Lower leg skin (tissue), 4 donors: ENCODE measurements around the gene KDM5A. TPM values are rescaled to one million over a fixed set of nuclear protein-coding genes. Genes with fewer than 3 reads are reported as not detected.

Source experiments
- DNase-seq, 2 donors: peaks; one replicate each; pipeline ENCODE4 v3.0.0-alpha.2; 2019; ENCODE audit warnings: low spot score in 2 of 2
- H3K4me3 ChIP-seq: fragments of 200-600 bp; sonication (generic); 2 replicates; pipeline ENCODE4 v1.5.1; 2017; ENCODE audit warnings: mild to moderate bottlenecking, low read depth; ENCODE audit not compliant: poor library complexity, severe bottlenecking
- POLR2A ChIP-seq, 2 donors: fragments of 450-650 bp; IDR thresholded peaks; one replicate each; pipeline ENCODE4 v1.6.1; 2016 to 2017; ENCODE audit warnings: antibody characterized with exemption in 2 of 2, mild to moderate bottlenecking in 1 of 2, moderate library complexity in 1 of 2
- WGBS, 2 donors: methylation state at CpG; one replicate each; pipeline ENCODE4 v1.1.5; 2018; 5-methylcytosine and 5-hydroxymethylcytosine counted together
- intact Hi-C: fragments of 100-400 bp; cut with DNase I; formaldehyde crosslinking; loops from one replicate; pipeline ENCODE4 v1.15.0; 2023; ENCODE audit warnings: low total_unique reads
- total RNA-seq, 4 donors: library from RNA; depleted of rRNA; stranded (reverse); fragments of >200 nt; gene quantifications; one replicate each; pipeline ENCODE4 v1.1.0, GENCODE V29; 2016
- TF ChIP-seq, protein P1 (sequence below), 3 donors: fragments of 450-650 bp; IDR thresholded peaks; one replicate each; pipeline ENCODE4 v1.5.1; 2016; ENCODE audit warnings: antibody characterized with exemption in 3 of 3, mild to moderate bottlenecking in 3 of 3, moderate library complexity in 2 of 3

Gene KDM5A
- total RNA-seq, 4 donors from 2014 or later = 43.5 to 85.0 (median 67.0) TPM

DNA sequence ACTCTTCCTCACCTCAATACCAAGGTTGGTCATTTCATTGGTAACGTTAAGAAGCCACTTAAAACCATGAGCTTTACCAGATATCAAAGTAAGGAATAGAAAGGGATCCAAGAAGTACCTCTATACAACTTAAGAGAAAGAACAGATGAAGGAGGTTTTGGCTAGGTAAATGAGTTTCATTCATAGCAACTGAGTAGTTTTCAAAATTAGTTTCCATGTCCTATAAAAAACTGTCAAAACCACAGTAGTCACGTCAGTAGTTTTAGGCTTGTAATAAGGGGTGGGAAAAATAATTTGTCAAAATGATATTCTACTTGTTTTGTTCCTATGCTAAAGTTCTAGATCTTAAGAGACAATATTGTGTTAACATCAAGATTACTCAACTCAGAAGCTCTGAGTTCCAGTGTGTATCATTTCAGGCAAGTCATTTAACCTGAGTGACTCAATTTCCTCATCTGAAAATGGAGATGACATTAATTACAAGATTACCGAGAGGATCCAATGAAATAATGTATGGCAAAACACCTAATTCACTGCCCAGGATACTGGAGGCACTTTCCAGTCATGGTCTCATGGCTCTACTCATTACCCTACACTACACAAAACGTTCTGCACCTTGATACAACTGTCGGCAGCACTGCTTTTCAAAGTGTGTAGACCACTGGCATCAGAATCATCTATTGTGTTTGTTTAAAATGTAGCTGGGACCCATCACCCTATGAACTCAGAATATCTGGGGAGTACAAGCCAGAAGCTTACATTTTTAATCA, 102.4 kb downstream of the KDM5A start:
- intact Hi-C loops = no loop called here
- TF ChIP-seq POLR2A (IDR thresholded peaks at IDR 0.05) = no peak
- H3K4me3 ChIP-seq = no peak overlapping the region
- no peak for DNase-seq
- 91 to 93% methylated on average over 5 of the region's 5 CpGs for WGBS, 2 donors

GRCh38 chr12:278046-278445, 111.1 kb downstream of the KDM5A start:
- 94 to 97% methylated on average over 5 of the region's 5 CpGs for WGBS, 2 donors
- TF ChIP-seq POLR2A (IDR thresholded peaks at IDR 0.05) = no peak
- TF ChIP-seq, protein P1, sequence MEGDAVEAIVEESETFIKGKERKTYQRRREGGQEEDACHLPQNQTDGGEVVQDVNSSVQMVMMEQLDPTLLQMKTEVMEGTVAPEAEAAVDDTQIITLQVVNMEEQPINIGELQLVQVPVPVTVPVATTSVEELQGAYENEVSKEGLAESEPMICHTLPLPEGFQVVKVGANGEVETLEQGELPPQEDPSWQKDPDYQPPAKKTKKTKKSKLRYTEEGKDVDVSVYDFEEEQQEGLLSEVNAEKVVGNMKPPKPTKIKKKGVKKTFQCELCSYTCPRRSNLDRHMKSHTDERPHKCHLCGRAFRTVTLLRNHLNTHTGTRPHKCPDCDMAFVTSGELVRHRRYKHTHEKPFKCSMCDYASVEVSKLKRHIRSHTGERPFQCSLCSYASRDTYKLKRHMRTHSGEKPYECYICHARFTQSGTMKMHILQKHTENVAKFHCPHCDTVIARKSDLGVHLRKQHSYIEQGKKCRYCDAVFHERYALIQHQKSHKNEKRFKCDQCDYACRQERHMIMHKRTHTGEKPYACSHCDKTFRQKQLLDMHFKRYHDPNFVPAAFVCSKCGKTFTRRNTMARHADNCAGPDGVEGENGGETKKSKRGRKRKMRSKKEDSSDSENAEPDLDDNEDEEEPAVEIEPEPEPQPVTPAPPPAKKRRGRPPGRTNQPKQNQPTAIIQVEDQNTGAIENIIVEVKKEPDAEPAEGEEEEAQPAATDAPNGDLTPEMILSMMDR (IDR thresholded peaks at IDR 0.05) = no peak
- intact Hi-C loops = no loop called here
- H3K4me3 ChIP-seq = no peak overlapping the region
- DNase-seq = no peak

- intact Hi-C loops = no loop called here
- TF ChIP-seq, protein P1 (IDR thresholded peaks at IDR 0.05) = no peak
- no peak for TF ChIP-seq POLR2A (IDR thresholded peaks at IDR 0.05)
- WGBS, 2 donors = 66 to 67% methylated on average over 6 of the region's 6 CpGs
- no peak for DNase-seq
- H3K4me3 ChIP-seq = no peak overlapping the region
Measured at GRCh38 chr12:275812-276211, 113.3 kb downstream of the KDM5A start.

DNA sequence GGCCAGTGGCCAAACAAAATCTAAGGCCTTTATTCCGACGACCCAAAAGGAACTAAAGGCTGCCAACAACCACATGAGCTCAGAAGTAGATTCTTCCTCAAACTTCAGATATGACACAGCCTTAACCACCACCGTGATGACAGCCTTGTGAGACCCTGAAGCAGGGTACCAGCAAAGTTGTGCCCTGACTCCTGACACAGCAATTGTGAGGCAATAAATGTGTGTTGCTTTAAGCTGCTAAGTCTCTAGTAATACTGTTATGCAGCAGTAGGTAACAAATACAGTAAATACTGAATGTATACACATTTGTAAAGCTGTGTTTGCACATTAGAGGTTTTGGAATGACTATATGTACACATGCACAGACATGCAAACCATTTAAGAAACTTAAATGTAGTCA, 115.7 kb downstream of the KDM5A start:
- DNase-seq = no peak

GRCh38 chr12:272942-273341, 116.2 kb downstream of the KDM5A start:
- no peak overlapping the region for H3K4me3 ChIP-seq
- no peak for TF ChIP-seq POLR2A (IDR thresholded peaks at IDR 0.05)
- TF ChIP-seq, protein P1 (IDR thresholded peaks at IDR 0.05) = no peak
- DNase-seq = no peak
- WGBS, 2 donors = 83 to 88% methylated on average over 6 of the region's 6 CpGs
- intact Hi-C loops = no loop called here

More for the DNA sequence above, 115.7 kb downstream of the KDM5A start:
- 51 to 65% methylated on average over 3 of the region's 3 CpGs for WGBS, 2 donors
- intact Hi-C loops = no loop called here
- TF ChIP-seq POLR2A (IDR thresholded peaks at IDR 0.05) = no peak
- TF ChIP-seq, protein P1 (IDR thresholded peaks at IDR 0.05) = no peak
- no peak overlapping the region for H3K4me3 ChIP-seq

DNA sequence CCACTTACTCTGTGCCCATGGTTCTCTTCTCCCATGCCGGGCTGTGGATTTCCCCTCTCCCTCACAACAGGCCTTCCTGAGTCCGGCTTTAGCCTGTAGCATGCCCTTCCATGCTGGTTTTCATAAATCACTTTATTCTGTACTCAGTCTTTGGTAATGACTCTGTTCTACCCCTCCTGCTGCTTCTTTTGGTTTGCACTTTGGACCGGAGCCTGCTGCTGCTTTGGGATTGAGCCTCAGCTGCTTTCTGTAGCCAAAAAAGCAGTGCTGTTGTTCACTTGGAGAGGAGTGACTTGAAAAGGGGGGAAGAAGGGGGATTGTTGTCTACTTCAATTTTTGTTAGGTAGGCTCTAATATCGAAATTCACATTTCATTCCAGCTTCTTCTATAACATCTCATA, 118.0 kb downstream of the KDM5A start:
- intact Hi-C loops = no loop called here
- 56 to 69% methylated on average over 4 of the region's 4 CpGs for WGBS, 2 donors
- TF ChIP-seq, protein P1 (IDR thresholded peaks at IDR 0.05) = no peak
- no peak for TF ChIP-seq POLR2A (IDR thresholded peaks at IDR 0.05)
- DNase-seq = no peak
- H3K4me3 ChIP-seq = no peak overlapping the region
